Adrenal gland (tissue), 12 donors: ENCODE data around the gene HDAC10. TPM values are rescaled to one million over a fixed set of nuclear protein-coding genes. Genes with fewer than 3 reads are reported as not detected.

Experiments used
- DNase-seq, 7 donors: peaks; one replicate each; pipeline ENCODE4 v3.0.0-alpha.2; 2019 to 2020
- H3K27ac ChIP-seq, 5 donors: fragments of 200-600 bp; sonication (generic) in 4 of 5; 1 replicate in 3 of 5; 2 replicates in 2 of 5; pipeline versions ENCODE4 v1.5.1 to v1.8.0; 2016 to 2020; ENCODE audit warnings: mild to moderate bottlenecking in 1 of 5
- H3K27me3 ChIP-seq: fragments of 200-600 bp; 2 replicates; pipeline ENCODE4 v1.8.0; 2021
- H3K36me3 ChIP-seq, 2 donors: fragments of 200-600 bp; replicated peaks in 1 of 2; 1 replicate in 1 of 2; 2 replicates in 1 of 2; pipeline versions ENCODE4 v1.5.1 to v1.8.0; 2018 to 2022
- H3K4me1 ChIP-seq, 2 donors: fragments of 200-600 bp; replicated peaks in 1 of 2; 1 replicate in 1 of 2; 2 replicates in 1 of 2; pipeline versions ENCODE4 v1.5.1 to v1.8.0; 2018 to 2021
- H3K4me3 ChIP-seq, 4 donors: fragments of 200-600 bp; sonication (generic) in 3 of 4; one replicate each; pipeline ENCODE4 v1.5.1; 2016 to 2018
- H3K9me3 ChIP-seq, 3 donors: fragments of 200-600 bp; sonication (generic) in 1 of 3; replicated peaks in 1 of 3; 1 replicate in 2 of 3; 2 replicates in 1 of 3; pipeline versions ENCODE4 v1.5.1 to v1.8.0; 2016 to 2021
- CTCF ChIP-seq, 6 experiments: fragments of 450-650 bp in 4 of 6; fragments of 200-600 bp in 2 of 6; sonication (generic) in 1 of 6; IDR thresholded peaks; 1 replicate in 5 of 6; 2 replicates in 1 of 6; pipeline versions ENCODE4 v1.5.1 to v1.8.0; 2016 to 2021; ENCODE audit warnings: antibody characterized with exemption in 6 of 6, mild to moderate bottlenecking in 2 of 6, moderate library complexity in 1 of 6
- POLR2A ChIP-seq, 2 donors: fragments of 450-650 bp; IDR thresholded peaks; one replicate each; pipeline ENCODE4 v1.6.1; 2017; ENCODE audit warnings: antibody characterized with exemption in 2 of 2, mild to moderate bottlenecking in 2 of 2, moderate library complexity in 1 of 2
- WGBS, 4 donors: extraction: QIAGEN DNeasy Blood & Tissue Kit in 2 of 4; methylation state at CpG; one replicate each; pipeline versions ENCODE4 v1.1.5 to v1.1.7; 2013 to 2017; 5-methylcytosine and 5-hydroxymethylcytosine counted together
- intact Hi-C, 2 donors: fragments of 100-400 bp; cut with DNase I; formaldehyde crosslinking; loops; one replicate each; pipeline versions ENCODE4 v1.14.1 to v1.15.0; 2022 to 2023
- polyA plus RNA-seq, 3 donors: library from polyadenylated mRNA; stranded (reverse); fragments of 200-250 nt in 2 of 3; fragments of 350-450 nt in 1 of 3; fragmentation: Illumina TruSeq in 1 of 3; extraction: RNeasy Lipid Tissue Mini Kit (QIAGEN cat#74804) in 1 of 3; gene quantifications; one replicate each; pipeline ENCODE4 v1.2.3, GENCODE V29; 2013 to 2014
- total RNA-seq, 9 donors: library from RNA; depleted of rRNA in 4 of 9; stranded (reverse); fragments of >200 nt in 4 of 9; fragments of 120-200 nt in 1 of 9; fragmentation: NEBNext Ultra II Directional in 1 of 9; extraction: Animal tissue kit (Norgen Biotek cat#: 25700) in 1 of 9; gene quantifications; one replicate each; pipeline versions ENCODE4 v1.1.0 to v1.2.4, GENCODE V29; 2013 to 2023
- donor health status: healthy with polysubstance abuse.
- donor health status: Bipolar disorder and iron deficiency.
- donor health status: DM: yes; HTN: yes; CAD: no.
- donor health status: DM: no; HTN: no; CAD: no.
- donor health status: DM: no; HTN: no; CAD: no.
- donor health status: DM: yes; HTN: yes; CAD: no.

The HDAC10 gene
- total and polyA plus RNA-seq, 12 donors, result 2.0 to 179 (median 41.5) TPM

DNA sequence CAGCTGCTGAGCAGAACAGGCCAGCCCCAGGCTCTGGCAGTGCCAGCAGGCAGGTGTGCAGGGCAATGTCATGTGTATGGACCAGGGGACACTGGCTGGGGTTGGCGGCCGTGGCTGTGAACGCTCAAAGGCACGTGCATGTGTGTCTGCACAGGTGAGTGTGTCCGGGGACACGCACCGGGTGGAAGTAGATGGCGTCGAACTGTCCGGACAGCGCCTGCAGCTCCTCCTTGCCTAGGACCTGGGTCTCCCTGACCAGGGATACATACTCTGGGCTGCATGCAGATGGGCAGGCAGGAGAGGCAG is 863 bp downstream of the HDAC10 start:
- Histone ChIP-seq H3K4me3 (peak overlapping the region in 2 of 4 donors; percentile 55 to 93), H3K36me3 (peaks cover 0 to 9% of the 10 kb centered on the region in 2 donors), H3K27me3 (no peaks in the 10 kb centered on the region), H3K4me1 (peaks cover 26 to 29% of the 10 kb centered on the region in 2 donors), H3K9me3 (no peaks in the 10 kb centered on the region), H3K27ac (peak overlapping the region in 2 of 5 donors; percentile 67 to 80)
- 20 to 74% (median 70%) methylated on average over 1 to 11 of the region's 11 CpGs for WGBS, 4 donors
- intact Hi-C loops, result loop anchor here (5.0 to 10.0 kb wide), 2 partner anchors 92 to 365 kb away; partner anchors contain the start of gene PPP6R2 (in 1 of the 2)
- peak in 1 of 7 donors; percentile 62 for DNase-seq
- no peak for TF ChIP-seq CTCF (IDR thresholded peaks at IDR 0.05)
- TF ChIP-seq POLR2A (IDR thresholded peaks at IDR 0.05), result no peak

- peaks cover 26 to 29% of the 10 kb centered on the region in 2 donors for H3K4me1 ChIP-seq
These were observed 1.5 kb downstream of the HDAC10 start for GRCh38 chr22:50249341-50250248.

DNA sequence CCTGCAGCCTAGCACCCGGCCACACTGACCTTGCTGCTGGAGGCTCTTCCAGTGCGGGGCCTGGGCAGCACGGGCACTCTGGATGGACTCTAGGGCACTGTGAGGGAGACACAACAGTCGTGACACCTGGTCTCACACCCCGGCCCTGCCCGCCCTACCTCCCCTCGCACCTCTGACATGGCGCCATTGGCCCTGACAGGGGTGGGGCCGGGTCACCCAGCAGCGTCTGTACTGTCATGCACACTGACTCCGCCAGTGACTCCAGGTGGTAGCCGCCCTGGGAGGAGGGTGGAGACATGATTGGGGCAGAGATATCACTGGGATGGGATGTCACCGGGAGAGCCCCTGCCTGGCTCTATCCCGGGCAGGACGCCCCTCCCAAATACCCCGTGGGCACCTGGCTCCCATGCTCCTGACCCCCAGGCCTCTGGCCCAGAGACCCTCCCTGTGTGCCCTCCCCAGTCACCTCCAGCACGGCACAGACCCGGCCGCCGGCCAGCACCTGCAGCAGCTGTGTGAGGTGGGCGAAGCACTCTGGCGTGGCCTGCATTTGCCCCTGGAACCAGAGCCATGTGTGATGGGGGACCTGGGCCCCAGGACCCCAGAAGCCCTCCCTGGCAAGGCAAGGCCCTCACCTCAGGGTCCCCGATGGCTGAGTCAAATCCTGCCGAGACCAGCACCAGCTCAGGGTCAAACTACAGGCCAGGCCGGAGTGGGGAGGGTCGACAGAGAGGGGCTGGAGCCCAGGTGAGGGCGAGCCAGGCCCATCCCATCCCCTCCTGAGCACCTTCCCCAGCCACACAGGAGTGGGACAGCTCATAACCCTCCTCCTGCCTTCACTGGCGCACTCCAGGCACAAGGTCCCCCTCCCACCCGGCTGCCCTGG is 2.6 kb downstream of the HDAC10 start:
- no peaks in the 10 kb centered on the region for H3K27me3 ChIP-seq
- intact Hi-C loops, result no loop called here
- DNase-seq, result no peak
- no peak overlapping the region for H3K27ac ChIP-seq
- H3K4me1 ChIP-seq, result peaks cover 33 to 38% of the 10 kb centered on the region in 2 donors
- H3K4me3 ChIP-seq, result no peak overlapping the region
- 76 to 85% (median 81%) methylated on average over 4 to 29 of the region's 29 CpGs for WGBS, 4 donors
- no peaks in the 10 kb centered on the region for H3K9me3 ChIP-seq
- H3K36me3 ChIP-seq, result peaks cover 0 to 9% of the 10 kb centered on the region in 2 donors
- TF ChIP-seq POLR2A (IDR thresholded peaks at IDR 0.05) (no peak), CTCF (IDR thresholded peaks at IDR 0.05) (no peak)

More at GRCh38 chr22:50249341-50250248, 1.5 kb downstream of the HDAC10 start:
- WGBS, 4 donors, result 85 to 89% (median 86%) methylated on average over 5 to 32 of the region's 32 CpGs
- Histone ChIP-seq H3K36me3 (peaks cover 0 to 9% of the 10 kb centered on the region in 2 donors), H3K27me3 (no peaks in the 10 kb centered on the region), H3K9me3 (no peaks in the 10 kb centered on the region), H3K4me3 (no peak overlapping the region), H3K27ac (no peak overlapping the region)
- no peak for TF ChIP-seq CTCF (IDR thresholded peaks at IDR 0.05)
- no peak for TF ChIP-seq POLR2A (IDR thresholded peaks at IDR 0.05)
- DNase-seq, result no peak
- intact Hi-C loops, result loop anchor here (5.0 to 10.0 kb wide), 2 partner anchors 93 to 365 kb away; partner anchors contain the start of gene PPP6R2 (in 1 of the 2)

GRCh38 chr22:50247748-50248147 is 3.3 kb downstream of the HDAC10 start:
- intact Hi-C loops, result no loop called here
- DNase-seq, result peak in 3 of 7 donors; percentile 35 to 86 (median 48)
- 45 to 70% (median 49%) methylated on average over 2 to 16 of the region's 16 CpGs for WGBS, 4 donors
- Histone ChIP-seq H3K9me3 (no peaks in the 10 kb centered on the region), H3K36me3 (peaks cover 0 to 9% of the 10 kb centered on the region in 2 donors), H3K27me3 (no peaks in the 10 kb centered on the region), H3K27ac (no peak overlapping the region), H3K4me1 (peaks cover 40 to 45% of the 10 kb centered on the region in 2 donors), H3K4me3 (no peak overlapping the region)
- TF ChIP-seq CTCF (IDR thresholded peaks at IDR 0.05) (no peak), POLR2A (IDR thresholded peaks at IDR 0.05) (no peak)
